Lung (tissue), 12 donors: ENCODE measurements around the gene PTPRN2. TPM values are rescaled to one million over a fixed set of nuclear protein-coding genes. Genes with fewer than 3 reads are reported as not detected.

Experiments
- ATAC-seq: fragments of 200-7000 bp; cut with Tn5 transposase; one replicate; pipeline ENCODE4 v1.9.1; 2020; ENCODE audit warnings: moderate number of reproducible peaks; ENCODE audit not compliant: insufficient read depth, low FRiP score
- DNase-seq, 3 donors: peaks; one replicate each; pipeline ENCODE4 v3.0.0-alpha.2; 2013 to 2017
- H3K27ac ChIP-seq, 2 donors: one replicate each; pipeline ENCODE4 v1.5.1; 2013; ENCODE audit warnings: mild to moderate bottlenecking in 2 of 2, moderate library complexity in 2 of 2, control low read depth in 1 of 2, inconsistent platforms in 1 of 2, low read depth in 1 of 2, low read length in 1 of 2
- H3K27me3 ChIP-seq, 3 donors: one replicate each; pipeline ENCODE4 v1.5.1; 2013; ENCODE audit warnings: low read length in 2 of 3; ENCODE audit not compliant: control insufficient read depth in 3 of 3, insufficient read depth in 3 of 3
- H3K36me3 ChIP-seq, 4 donors: one replicate each; pipeline ENCODE4 v1.5.1; 2013; ENCODE audit warnings: low read length in 4 of 4, mild to moderate bottlenecking in 1 of 4, moderate library complexity in 1 of 4; ENCODE audit not compliant: control insufficient read depth in 4 of 4, insufficient read depth in 4 of 4
- H3K4me1 ChIP-seq, 5 donors: one replicate each; pipeline ENCODE4 v1.5.1; 2013; ENCODE audit warnings: low read length in 5 of 5, mild to moderate bottlenecking in 2 of 5, moderate library complexity in 1 of 5; ENCODE audit not compliant: control insufficient read depth in 5 of 5, insufficient read depth in 5 of 5
- H3K4me3 ChIP-seq: one replicate; pipeline ENCODE4 v1.5.1; 2013; ENCODE audit warnings: mild to moderate bottlenecking, control low read depth, moderate library complexity
- H3K9ac ChIP-seq, 2 donors: one replicate each; pipeline ENCODE4 v1.5.1; 2013; ENCODE audit warnings: low read length in 2 of 2, control low read depth in 1 of 2; ENCODE audit not compliant: insufficient read depth in 1 of 2
- H3K9me3 ChIP-seq, 4 donors: one replicate each; pipeline ENCODE4 v1.5.1; 2013; ENCODE audit warnings: low read length in 3 of 4, mild to moderate bottlenecking in 1 of 4, moderate library complexity in 1 of 4; ENCODE audit not compliant: control insufficient read depth in 4 of 4, insufficient read depth in 3 of 4
- WGBS, 2 donors: extraction: QIAGEN DNeasy Blood & Tissue Kit; methylation state at CpG; one replicate each; pipeline ENCODE4 v1.1.7; 2013; 5-methylcytosine and 5-hydroxymethylcytosine counted together
- polyA plus RNA-seq, 2 donors: library from polyadenylated mRNA; stranded (reverse); fragments of 200-250 nt; gene quantifications; one replicate each; pipeline ENCODE4 v1.2.1, GENCODE V29; 2013
- total RNA-seq, 2 donors: library from RNA; depleted of rRNA in 1 of 2; stranded (reverse); fragments of >200 nt in 1 of 2; gene quantifications; one replicate each; pipeline ENCODE4 v1.2.1, GENCODE V29; 2014 to 2021
- TF ChIP-seq, protein P1 (sequence below): IDR thresholded peaks from 2 replicates; pipeline ENCODE4 v1.5.1; 2012; ENCODE audit warnings: mild to moderate bottlenecking; ENCODE audit errors: control extremely low read depth, extremely low read depth
- donor health status: control.
- donor health status: control.
- donor health status: Bipolar disorder and iron deficiency.
- donor health status: healthy.
- donor health status: DM: yes; HTN: yes; CAD: no.

The PTPRN2 gene
- total and polyA plus RNA-seq, 4 donors: 2.1 to 7.4 (median 4.4) TPM

- no peaks in the 10 kb centered on the region for H3K4me1 ChIP-seq
- H3K9me3 ChIP-seq: peaks cover 0 to 5% (median 1%) of the 10 kb centered on the region in 4 donors
- H3K9ac ChIP-seq: no peak overlapping the region
- no peak for DNase-seq
- TF ChIP-seq, protein P1, sequence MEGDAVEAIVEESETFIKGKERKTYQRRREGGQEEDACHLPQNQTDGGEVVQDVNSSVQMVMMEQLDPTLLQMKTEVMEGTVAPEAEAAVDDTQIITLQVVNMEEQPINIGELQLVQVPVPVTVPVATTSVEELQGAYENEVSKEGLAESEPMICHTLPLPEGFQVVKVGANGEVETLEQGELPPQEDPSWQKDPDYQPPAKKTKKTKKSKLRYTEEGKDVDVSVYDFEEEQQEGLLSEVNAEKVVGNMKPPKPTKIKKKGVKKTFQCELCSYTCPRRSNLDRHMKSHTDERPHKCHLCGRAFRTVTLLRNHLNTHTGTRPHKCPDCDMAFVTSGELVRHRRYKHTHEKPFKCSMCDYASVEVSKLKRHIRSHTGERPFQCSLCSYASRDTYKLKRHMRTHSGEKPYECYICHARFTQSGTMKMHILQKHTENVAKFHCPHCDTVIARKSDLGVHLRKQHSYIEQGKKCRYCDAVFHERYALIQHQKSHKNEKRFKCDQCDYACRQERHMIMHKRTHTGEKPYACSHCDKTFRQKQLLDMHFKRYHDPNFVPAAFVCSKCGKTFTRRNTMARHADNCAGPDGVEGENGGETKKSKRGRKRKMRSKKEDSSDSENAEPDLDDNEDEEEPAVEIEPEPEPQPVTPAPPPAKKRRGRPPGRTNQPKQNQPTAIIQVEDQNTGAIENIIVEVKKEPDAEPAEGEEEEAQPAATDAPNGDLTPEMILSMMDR: no peak
- H3K4me3 ChIP-seq: no peak overlapping the region
- ATAC-seq: no peak
- no peak overlapping the region for H3K27ac ChIP-seq
- 86 to 89% methylated on average over 19 of the region's 19 CpGs for whole genome bisulfite sequencing, 2 donors
- H3K36me3 ChIP-seq: no peaks in the 10 kb centered on the region
- no peaks in the 10 kb centered on the region for H3K27me3 ChIP-seq
These were observed 788.4 kb downstream of the PTPRN2 start for GRCh38 chr7:157799076-157799685.

DNA sequence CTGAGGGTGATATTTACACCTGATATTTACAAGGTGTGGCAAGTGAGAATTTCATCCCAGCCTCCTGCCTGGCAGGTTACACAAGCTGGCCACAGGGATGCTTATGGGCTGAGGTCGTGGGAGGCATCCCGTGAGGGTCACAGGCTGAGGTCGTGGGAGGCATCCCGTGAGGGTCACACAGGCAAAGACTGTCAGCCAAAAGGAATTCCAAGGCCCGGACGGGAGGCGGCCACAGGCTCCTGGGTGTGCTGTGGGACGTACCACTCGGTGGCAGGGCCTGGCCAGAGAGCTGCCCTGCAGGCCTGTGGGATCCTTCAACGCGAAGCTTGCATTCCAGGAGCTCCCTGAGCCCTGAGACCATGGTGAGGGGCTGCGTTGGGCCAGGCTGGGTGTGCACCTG lies 790.3 kb downstream of the PTPRN2 start:
- no peak overlapping the region for H3K9ac ChIP-seq
- no peaks in the 10 kb centered on the region for H3K36me3 ChIP-seq
- DNase-seq (no peak), ATAC-seq (no peak)
- H3K4me1 ChIP-seq: no peaks in the 10 kb centered on the region
- no peaks in the 10 kb centered on the region for H3K27me3 ChIP-seq
- H3K9me3 ChIP-seq: peaks cover 0 to 5% (median 0%) of the 10 kb centered on the region in 4 donors
- H3K27ac ChIP-seq: no peak overlapping the region
- 80 to 89% methylated on average over 12 of the region's 12 CpGs for WGBS, 2 donors
- TF ChIP-seq, protein P1: no peak
- H3K4me3 ChIP-seq: no peak overlapping the region

DNA sequence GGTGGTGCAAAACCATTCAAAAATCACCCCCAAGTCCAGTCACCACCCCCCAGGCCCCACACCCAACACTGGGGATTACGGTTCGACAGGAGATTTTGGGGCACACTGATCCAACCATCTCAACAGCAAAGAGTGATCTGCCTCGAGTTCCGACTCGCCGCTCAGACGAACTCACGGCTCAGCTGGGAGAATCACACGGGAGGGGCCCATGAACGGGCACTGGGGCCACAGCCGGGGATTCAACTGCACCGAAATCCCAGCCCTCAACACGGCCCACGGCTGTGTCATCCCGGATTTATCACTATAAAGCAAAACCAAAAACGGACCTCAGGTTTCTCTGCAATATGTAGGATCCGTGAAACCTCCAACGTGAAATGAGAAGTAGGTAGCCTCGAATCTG lies 790.8 kb downstream of the PTPRN2 start:
- no peak for DNase-seq
- TF ChIP-seq, protein P1: no peak
- ATAC-seq: no peak

DNA sequence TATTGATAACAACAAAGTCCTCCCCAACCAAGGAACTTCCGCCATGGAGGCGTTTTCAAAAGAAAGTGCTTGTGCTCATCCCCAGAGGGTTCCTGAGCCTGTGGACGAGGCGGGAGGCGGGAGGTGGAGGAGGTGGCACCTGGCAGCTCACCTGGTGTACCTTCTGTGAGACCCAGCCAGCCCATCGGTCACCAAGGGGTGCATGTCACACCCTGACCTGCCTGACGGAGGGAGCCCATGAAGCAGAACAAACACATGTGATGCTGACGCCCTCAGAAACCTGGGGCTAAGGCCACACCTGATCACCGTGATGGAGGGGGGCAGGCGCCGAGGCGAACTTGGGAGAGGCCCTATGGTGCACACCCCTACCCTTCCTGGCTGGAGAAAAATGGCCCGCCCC lies 792.0 kb downstream of the PTPRN2 start:
- H3K9ac ChIP-seq: no peak overlapping the region
- ATAC-seq (no peak), DNase-seq (no peak)
- 81 to 83% methylated on average over 13 of the region's 13 CpGs for WGBS, 2 donors
- H3K27me3 ChIP-seq: no peaks in the 10 kb centered on the region
- TF ChIP-seq, protein P1: no peak
- no peaks in the 10 kb centered on the region for H3K9me3 ChIP-seq
- H3K27ac ChIP-seq: no peak overlapping the region
- H3K4me3 ChIP-seq: no peak overlapping the region
- no peaks in the 10 kb centered on the region for H3K36me3 ChIP-seq
- no peaks in the 10 kb centered on the region for H3K4me1 ChIP-seq

More for the DNA sequence above, 790.8 kb downstream of the PTPRN2 start:
- Histone ChIP-seq H3K4me1 (no peaks in the 10 kb centered on the region), H3K9ac (no peak overlapping the region), H3K4me3 (no peak overlapping the region), H3K27ac (no peak overlapping the region), H3K9me3 (no peaks in the 10 kb centered on the region), H3K36me3 (no peaks in the 10 kb centered on the region), H3K27me3 (no peaks in the 10 kb centered on the region)
- WGBS, 2 donors: 91 to 95% methylated on average over 19 of the region's 19 CpGs
